GM21528 (cell line): ENCODE results near the gene SDHD.
"Not testable (repeated sequence)": the region's sequence is repeated elsewhere in the genome, so short reads cannot be mapped to it uniquely, and the experiment has no call there.

Experiments
- ATAC-seq: cut with Tn5 transposase; IDR thresholded peaks from one replicate; pipeline ENCODE4 v1.9.1; 2021; ENCODE audit warnings: mild to moderate bottlenecking, moderate library complexity; ENCODE audit not compliant: unreplicated experiment, low FRiP score

Gene SDHD

GRCh38 chr11:112086422-112087191 lies at the start of gene SDHD, which contains the start of gene TIMM8B:
SDHD (plus strand) TSS chr11:112086873; CDS start chr11:112086908, 35 bp downstream.
TIMM8B (minus strand) TSS chr11:112086756; CDS start chr11:112086723, 33 bp downstream.
- ATAC-seq = peak; percentile 85

- ATAC-seq = no peak
These were observed 49.1 kb upstream of the SDHD start for GRCh38 chr11:112037527-112037926.

GRCh38 chr11:112042161-112042960 lies 44.3 kb upstream of the SDHD start:
- no peak for ATAC-seq

GRCh38 chr11:112042961-112043304 lies 43.7 kb upstream of the SDHD start:
- no peak for ATAC-seq

- no peak for ATAC-seq
These were observed 41.7 kb upstream of the SDHD start for GRCh38 chr11:112044961-112045360.

GRCh38 chr11:112046647-112047046 lies 40.0 kb upstream of the SDHD start:
- not testable (repeated sequence) for ATAC-seq

- not testable (repeated sequence) for ATAC-seq
These were observed 38.4 kb upstream of the SDHD start for GRCh38 chr11:112048256-112048655.

- ATAC-seq = no peak
These were observed 36.9 kb upstream of the SDHD start for GRCh38 chr11:112049777-112050176.

- ATAC-seq = peak; percentile 81
These were observed 36.0 kb upstream of the SDHD start for GRCh38 chr11:112050721-112051120.

- no peak for ATAC-seq
These were observed 34.9 kb upstream of the SDHD start for GRCh38 chr11:112051768-112052167.

GRCh38 chr11:112057170-112057569 lies 29.5 kb upstream of the SDHD start:
- no peak for ATAC-seq

- ATAC-seq = no peak
These were observed 28.6 kb upstream of the SDHD start for GRCh38 chr11:112058103-112058502.

GRCh38 chr11:112062923-112063322 lies 23.8 kb upstream of the SDHD start:
- no peak for ATAC-seq

GRCh38 chr11:112073941-112074811 lies 12.5 kb upstream of the SDHD start, which contains the start of the genes NKAPD1 and PIH1D2:
NKAPD1 (plus strand) TSS chr11:112074299; CDS start chr11:112075575, 1,276 bp downstream.
PIH1D2 (minus strand) TSS chr11:112074017; CDS start chr11:112073174, 843 bp downstream.
- ATAC-seq = peak; percentile 89

- ATAC-seq = no peak
These were observed 3.9 kb upstream of the SDHD start for GRCh38 chr11:112082729-112083128.

- peak; percentile 28 for ATAC-seq
These were observed 751 bp upstream of the SDHD start for GRCh38 chr11:112085822-112086421.

- ATAC-seq = peak; percentile 3
These were observed 539 bp downstream of the SDHD start for GRCh38 chr11:112087212-112087611.

GRCh38 chr11:112095302-112095701 lies 8.6 kb downstream of the SDHD start:
- not testable (repeated sequence) for ATAC-seq

GRCh38 chr11:112096194-112096593 lies 9.5 kb downstream of the SDHD start:
- ATAC-seq = no peak
